ENCODE results near the gene ECHDC1. TPM values are rescaled to one million over a fixed set of nuclear protein-coding genes. Genes with fewer than 3 reads are reported as not detected.

ECHDC1 gene
- total RNA-seq, 1 experiment from 2014 or later: 47.2 TPM

- DNase-seq (ENCODE audit: low read depth, low spot score) (no peak), ATAC-seq (no peak)
- H3K79me2 ChIP-seq (ENCODE audit: insufficient read depth, low read length): no peaks in the 10 kb centered on the region
- H3K9ac ChIP-seq (ENCODE audit: low read length): no peak overlapping the region
- H2AFZ ChIP-seq (ENCODE audit: low read depth, low read length, poor library complexity, severe bottlenecking): no peak overlapping the region
- POLR2A ChIA-PET: interaction anchor here (0.6 kb wide), 1 partner anchor 21 kb away, joined by 4 read pairs; no protein-coding TSS in a partner anchor
- H3K4me1 ChIP-seq (ENCODE audit: control insufficient read depth in 1 of 2, insufficient read depth in 2 of 2, low read length in 2 of 2): no peaks in the 10 kb centered on the region
- no peak overlapping the region for H3K4me2 ChIP-seq (ENCODE audit: low read length)
- H3K27ac ChIP-seq (ENCODE audit: low read depth, low read length): no peak overlapping the region
- H3K4me3 ChIP-seq (replicated peaks in 1 of 2; ENCODE audit: low read depth in 1 of 2, low read length in 2 of 2): no peak overlapping the region
- BruUV-seq (replicated peaks): no TSS peak
- no peaks in the 10 kb centered on the region for H4K20me1 ChIP-seq (ENCODE audit: insufficient read depth)
- RAD21 ChIA-PET (ENCODE audit: low non-redundant PET in 1 of 2, low total read pairs in 2 of 2, uncharacterized antibody in 2 of 2, unreplicated experiment in 2 of 2): no interaction called here
- intact Hi-C loops (cut with micrococcal nuclease): no loop called here
- H3K9me3 ChIP-seq (ENCODE audit: control insufficient read depth in 1 of 2, insufficient read depth in 1 of 2, low read depth in 1 of 2, low read length in 2 of 2): no peaks in the 10 kb centered on the region
- H3K36me3 ChIP-seq (ENCODE audit: control insufficient read depth in 1 of 2, insufficient read depth in 2 of 2, low read length in 2 of 2): peaks cover 0 to 11% of the 10 kb centered on the region in 2 experiments; a peak in 3 of 4 replicates
- H3K27me3 ChIP-seq (ENCODE audit: insufficient read depth, low read length): no peaks in the 10 kb centered on the region
- no peaks in the 10 kb centered on the region for H3K9me2 ChIP-seq (ENCODE audit: insufficient read depth)
- CTCF ChIA-PET: interaction anchor here (0.6 kb wide), 1 partner anchor 24 kb away, joined by 3 read pairs; no protein-coding TSS in a partner anchor
- TF ChIP-seq SIN3A (IDR thresholded peaks at IDR 0.05; ENCODE audit: low read depth) (no peak), YY1 (IDR thresholded peaks at IDR 0.05; ENCODE audit: extremely low read depth, insufficient replicate concordance, low read depth, low read length) (no peak), TCF7L2 (IDR thresholded peaks at IDR 0.05; ENCODE audit: borderline replicate concordance, extremely low read depth, insufficient read depth, insufficient read length) (no peak), POLR2A (IDR thresholded peaks at IDR 0.05; ENCODE audit: borderline replicate concordance, extremely low read depth, insufficient read depth, insufficient read length) (no peak), ZBTB33 (IDR thresholded peaks at IDR 0.05; ENCODE audit: extremely low read depth, insufficient replicate concordance, low read length) (no peak), RAD21 (IDR thresholded peaks at IDR 0.05; ENCODE audit: low read depth) (no peak), FOSL1 (IDR thresholded peaks at IDR 0.05; ENCODE audit: low read depth) (no peak), CBX3 (IDR thresholded peaks at IDR 0.05; ENCODE audit: low read depth) (no peak), ZFX (IDR thresholded peaks at IDR 0.05) (no peak)
These were observed 53.5 kb downstream of the ECHDC1 start for GRCh38 chr6:127289934-127290333.

Measured in HCT116 (cell line).